ENCODE results near the gene SKIC8.

DNA sequence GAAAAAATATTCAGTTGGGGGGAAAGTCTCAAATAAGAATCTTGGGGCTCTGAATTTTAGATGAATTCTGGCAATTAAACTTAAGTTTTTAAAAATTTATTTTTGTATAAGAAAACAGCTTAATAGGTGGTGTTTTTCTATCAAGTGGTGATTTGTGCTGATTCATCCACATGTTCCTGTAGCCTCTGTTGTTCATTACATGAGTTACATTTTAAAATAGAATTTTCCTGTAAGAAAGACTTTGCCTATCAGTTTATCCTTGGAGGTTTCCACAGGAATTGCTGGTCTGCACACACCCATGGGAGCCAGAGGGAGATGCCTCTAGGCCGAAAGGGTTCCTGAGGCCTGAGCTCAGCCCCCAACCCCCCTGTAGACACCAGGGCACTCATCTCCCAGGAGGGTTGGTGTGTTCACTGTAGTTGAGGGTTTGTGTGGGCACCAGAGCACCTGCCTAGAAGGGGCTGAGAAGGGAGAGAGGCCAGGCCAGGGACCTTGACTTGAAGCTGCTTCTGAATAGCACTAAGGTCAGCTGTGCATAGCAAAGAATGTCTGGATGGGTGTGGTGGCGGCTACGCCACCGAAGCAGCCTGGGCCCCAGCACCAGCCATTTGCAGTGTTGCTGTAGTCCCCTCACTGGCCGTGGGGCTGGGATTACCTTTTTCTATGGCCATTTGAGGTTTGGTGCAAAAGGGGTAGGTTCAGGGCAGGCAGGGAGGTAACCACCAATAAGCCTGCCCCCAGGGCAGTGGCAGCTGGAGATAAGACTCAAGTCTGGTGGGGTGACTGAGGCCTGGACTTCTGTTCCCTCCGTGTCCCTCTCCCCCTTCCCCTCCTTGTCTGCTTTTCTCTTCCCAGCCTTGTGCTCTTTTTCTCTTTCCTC, 23.1 kb downstream of the SKIC8 start:
- TF ChIP-seq, protein P1, sequence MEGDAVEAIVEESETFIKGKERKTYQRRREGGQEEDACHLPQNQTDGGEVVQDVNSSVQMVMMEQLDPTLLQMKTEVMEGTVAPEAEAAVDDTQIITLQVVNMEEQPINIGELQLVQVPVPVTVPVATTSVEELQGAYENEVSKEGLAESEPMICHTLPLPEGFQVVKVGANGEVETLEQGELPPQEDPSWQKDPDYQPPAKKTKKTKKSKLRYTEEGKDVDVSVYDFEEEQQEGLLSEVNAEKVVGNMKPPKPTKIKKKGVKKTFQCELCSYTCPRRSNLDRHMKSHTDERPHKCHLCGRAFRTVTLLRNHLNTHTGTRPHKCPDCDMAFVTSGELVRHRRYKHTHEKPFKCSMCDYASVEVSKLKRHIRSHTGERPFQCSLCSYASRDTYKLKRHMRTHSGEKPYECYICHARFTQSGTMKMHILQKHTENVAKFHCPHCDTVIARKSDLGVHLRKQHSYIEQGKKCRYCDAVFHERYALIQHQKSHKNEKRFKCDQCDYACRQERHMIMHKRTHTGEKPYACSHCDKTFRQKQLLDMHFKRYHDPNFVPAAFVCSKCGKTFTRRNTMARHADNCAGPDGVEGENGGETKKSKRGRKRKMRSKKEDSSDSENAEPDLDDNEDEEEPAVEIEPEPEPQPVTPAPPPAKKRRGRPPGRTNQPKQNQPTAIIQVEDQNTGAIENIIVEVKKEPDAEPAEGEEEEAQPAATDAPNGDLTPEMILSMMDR (IDR thresholded peaks at IDR 0.05; ENCODE audit: poor library complexity) = no peak
- no peak for TF ChIP-seq EZH2phosphoT487 (IDR thresholded peaks at IDR 0.05; ENCODE audit: low read depth, severe bottlenecking, unreplicated experiment)

Measured in hepatocyte (in vitro differentiated cells).